ENCODE results near the gene SURF4. TPM values are rescaled to one million over a fixed set of nuclear protein-coding genes. Genes with fewer than 3 reads are reported as not detected.

The SURF4 gene
- total RNA-seq, 1 experiment from 2014 or later, result 171 TPM

DNA sequence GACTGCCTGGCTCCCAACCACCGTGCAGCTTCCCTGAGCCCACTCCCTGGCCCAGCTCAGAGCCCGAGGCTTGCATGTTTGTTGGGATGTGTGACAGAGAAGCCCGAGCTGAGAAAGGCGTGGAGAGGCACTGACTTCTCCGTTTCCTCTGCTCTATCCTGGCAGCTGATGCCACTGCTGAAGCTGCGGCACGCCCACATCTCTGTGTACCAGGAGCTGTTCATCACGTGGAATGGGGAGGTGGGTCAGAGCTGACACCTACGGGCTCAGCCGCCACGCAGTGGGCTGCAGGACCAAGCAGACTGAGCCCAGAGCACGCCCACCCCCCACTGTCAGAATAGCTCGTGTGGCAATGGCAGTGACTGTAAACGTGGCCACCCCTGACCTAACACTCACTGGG lies 9.6 kb upstream of the SURF4 start:
- no peak for ATAC-seq
- CTCF ChIA-PET, result interaction anchor here (1.5 to 2.4 kb wide), 3 partner anchors 10 to 124 kb away, joined by 3 to 13 read pairs (median 3); no protein-coding TSS in a partner anchor
- Mint-ChIP-seq H3K9me3 (peaks cover 7% of the 10 kb centered on the region; the same call in 1 of the 2 replicates), H3K4me3 (no peak overlapping the region), H3K36me3 (peaks cover under 1% of the 10 kb centered on the region), H3K4me1 (no peaks in the 10 kb centered on the region), H3K27me3 (ENCODE audit: low read depth) (peaks cover 9% of the 10 kb centered on the region), H3K27ac (no peak overlapping the region)
- no peak for DNase-seq (ENCODE audit: low spot score)
- POLR2A ChIA-PET, result no interaction called here
- no peak for TF ChIP-seq NFATC4 (CRISPR knock-in tag; IDR thresholded peaks at IDR 0.05)
- TF ChIP-seq SOX15 (CRISPR knock-in tag; IDR thresholded peaks at IDR 0.05), result no peak
- no peak for TF ChIP-seq RELA (CRISPR knock-in tag; IDR thresholded peaks at IDR 0.05; ENCODE audit: borderline replicate concordance)
- no peak for TF ChIP-seq SMAD3 (CRISPR knock-in tag; IDR thresholded peaks at IDR 0.05; ENCODE audit: borderline replicate concordance)
- no peak for TF ChIP-seq SP1 (CRISPR knock-in tag; conservative IDR thresholded peaks at IDR 0.05)
- no peak for TF ChIP-seq MYBL2 (CRISPR knock-in tag; IDR thresholded peaks at IDR 0.05)
- TF ChIP-seq TP53 (CRISPR knock-in tag; IDR thresholded peaks at IDR 0.05), result no peak
- TF ChIP-seq MXD4 (CRISPR knock-in tag; IDR thresholded peaks at IDR 0.05; ENCODE audit: borderline replicate concordance), result no peak
- no peak for TF ChIP-seq CTCF (IDR thresholded peaks at IDR 0.05)
- TF ChIP-seq ZSCAN18 (CRISPR knock-in tag; IDR thresholded peaks at IDR 0.05), result no peak
- TF ChIP-seq CBFB (CRISPR knock-in tag; IDR thresholded peaks at IDR 0.05; ENCODE audit: low read depth), result no peak
- no peak for TF ChIP-seq ZNF671 (CRISPR knock-in tag; IDR thresholded peaks at IDR 0.05)
- TF ChIP-seq NR3C1 (CRISPR knock-in tag; conservative IDR thresholded peaks at IDR 0.05; ENCODE audit: low read depth), result no peak
- no peak for TF ChIP-seq ZNF396 (CRISPR knock-in tag; IDR thresholded peaks at IDR 0.05; ENCODE audit: borderline replicate concordance)
- no peak for TF ChIP-seq ZNF138 (CRISPR knock-in tag; conservative IDR thresholded peaks at IDR 0.05)
- no peak for TF ChIP-seq CREM (CRISPR knock-in tag; IDR thresholded peaks at IDR 0.05)
- TF ChIP-seq ZNF425 (CRISPR knock-in tag; conservative IDR thresholded peaks at IDR 0.05), result no peak

DNA sequence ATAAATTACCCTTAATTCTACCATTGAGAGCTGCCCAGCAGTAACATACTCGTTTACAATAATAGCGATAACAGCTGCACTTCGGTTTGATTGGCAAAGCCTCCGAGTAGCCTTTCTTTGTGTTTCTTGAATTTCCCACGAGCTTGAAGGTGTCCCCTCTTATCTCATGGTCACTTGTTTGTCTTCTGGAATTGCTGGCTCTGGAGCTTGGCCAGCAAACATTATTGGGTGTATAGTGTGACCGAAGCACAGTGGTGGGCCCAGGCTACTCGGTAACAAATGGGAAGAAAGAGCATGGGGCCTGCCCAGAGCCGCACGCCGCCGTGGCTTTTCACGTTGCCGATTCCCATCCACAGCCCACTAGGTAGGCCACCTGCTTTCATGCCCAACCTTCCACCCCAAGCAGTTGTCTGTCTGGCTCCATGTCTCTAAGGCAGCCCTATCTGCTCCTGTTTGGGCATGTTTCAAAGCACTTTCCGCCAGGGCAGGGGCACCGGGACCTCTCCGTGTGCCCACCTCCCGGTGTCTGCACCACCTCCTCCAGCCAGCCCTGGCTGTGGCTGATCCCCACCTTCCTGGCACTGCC lies 9.0 kb upstream of the SURF4 start:
- peaks cover 3% of the 10 kb centered on the region; the same call in 1 of the 2 replicates for H3K9me3 Mint-ChIP-seq
- TF ChIP-seq FOXJ3 (CRISPR knock-in tag; IDR thresholded peaks at IDR 0.05; ENCODE audit: borderline replicate concordance) (no peak), HMGA2 (CRISPR knock-in tag; IDR thresholded peaks at IDR 0.05) (no peak), ZNF425 (CRISPR knock-in tag; conservative IDR thresholded peaks at IDR 0.05) (no peak), SP1 (CRISPR knock-in tag; conservative IDR thresholded peaks at IDR 0.05) (no peak), ZNF671 (CRISPR knock-in tag; IDR thresholded peaks at IDR 0.05) (no peak), MAX (CRISPR knock-in tag; IDR thresholded peaks at IDR 0.05) (no peak), OVOL2 (CRISPR knock-in tag; IDR thresholded peaks at IDR 0.05; ENCODE audit: borderline replicate concordance) (no peak), ZNF263 (CRISPR knock-in tag; IDR thresholded peaks at IDR 0.05; ENCODE audit: low read depth) (no peak), RORB (CRISPR knock-in tag; IDR thresholded peaks at IDR 0.05) (no peak), SMAD4 (CRISPR knock-in tag; IDR thresholded peaks at IDR 0.05) (no peak)
- TF ChIP-seq, protein P1, sequence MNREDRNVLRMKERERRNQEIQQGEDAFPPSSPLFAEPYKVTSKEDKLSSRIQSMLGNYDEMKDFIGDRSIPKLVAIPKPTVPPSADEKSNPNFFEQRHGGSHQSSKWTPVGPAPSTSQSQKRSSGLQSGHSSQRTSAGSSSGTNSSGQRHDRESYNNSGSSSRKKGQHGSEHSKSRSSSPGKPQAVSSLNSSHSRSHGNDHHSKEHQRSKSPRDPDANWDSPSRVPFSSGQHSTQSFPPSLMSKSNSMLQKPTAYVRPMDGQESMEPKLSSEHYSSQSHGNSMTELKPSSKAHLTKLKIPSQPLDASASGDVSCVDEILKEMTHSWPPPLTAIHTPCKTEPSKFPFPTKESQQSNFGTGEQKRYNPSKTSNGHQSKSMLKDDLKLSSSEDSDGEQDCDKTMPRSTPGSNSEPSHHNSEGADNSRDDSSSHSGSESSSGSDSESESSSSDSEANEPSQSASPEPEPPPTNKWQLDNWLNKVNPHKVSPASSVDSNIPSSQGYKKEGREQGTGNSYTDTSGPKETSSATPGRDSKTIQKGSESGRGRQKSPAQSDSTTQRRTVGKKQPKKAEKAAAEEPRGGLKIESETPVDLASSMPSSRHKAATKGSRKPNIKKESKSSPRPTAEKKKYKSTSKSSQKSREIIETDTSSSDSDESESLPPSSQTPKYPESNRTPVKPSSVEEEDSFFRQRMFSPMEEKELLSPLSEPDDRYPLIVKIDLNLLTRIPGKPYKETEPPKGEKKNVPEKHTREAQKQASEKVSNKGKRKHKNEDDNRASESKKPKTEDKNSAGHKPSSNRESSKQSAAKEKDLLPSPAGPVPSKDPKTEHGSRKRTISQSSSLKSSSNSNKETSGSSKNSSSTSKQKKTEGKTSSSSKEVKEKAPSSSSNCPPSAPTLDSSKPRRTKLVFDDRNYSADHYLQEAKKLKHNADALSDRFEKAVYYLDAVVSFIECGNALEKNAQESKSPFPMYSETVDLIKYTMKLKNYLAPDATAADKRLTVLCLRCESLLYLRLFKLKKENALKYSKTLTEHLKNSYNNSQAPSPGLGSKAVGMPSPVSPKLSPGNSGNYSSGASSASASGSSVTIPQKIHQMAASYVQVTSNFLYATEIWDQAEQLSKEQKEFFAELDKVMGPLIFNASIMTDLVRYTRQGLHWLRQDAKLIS (CRISPR knock-in tag; IDR thresholded peaks at IDR 0.05; ENCODE audit: borderline replicate concordance), result no peak

More for the DNA sequence above, 9.0 kb upstream of the SURF4 start:
- POLR2A ChIA-PET, result no interaction called here
- CTCF ChIA-PET, result interaction anchor here (1.5 to 2.4 kb wide), 2 partner anchors 11 to 42 kb away, joined by 3 to 13 read pairs; no protein-coding TSS in a partner anchor
- DNase-seq (ENCODE audit: low spot score), result no peak
- no peak for ATAC-seq
- Mint-ChIP-seq H3K4me1 (no peaks in the 10 kb centered on the region), H3K4me3 (no peak overlapping the region), H3K36me3 (no peaks in the 10 kb centered on the region; the same call in 1 of the 2 replicates), H3K27me3 (ENCODE audit: low read depth) (peaks cover 4% of the 10 kb centered on the region), H3K27ac (no peak overlapping the region)
